ENCODE results near the gene LTB.

The LTB gene

GRCh38 chr6:31582230-31582643, at the start of gene LTB:
TSS of gene LTB (minus strand) at chr6:31582424. CDS start at chr6:31582417, 7 bp downstream.
- DNase-seq (ENCODE audit: low spot score): no peak

GRCh38 chr6:31631681-31632278, 49.6 kb upstream of the LTB start:
- no peak for DNase-seq (ENCODE audit: low spot score)

- DNase-seq (ENCODE audit: low spot score): no peak
Observed at GRCh38 chr6:31631209-31631608, 49.0 kb upstream of the LTB start.

GRCh38 chr6:31630177-31630934, 48.1 kb upstream of the LTB start:
- no peak for DNase-seq (ENCODE audit: low spot score)

GRCh38 chr6:31629014-31629413, 46.8 kb upstream of the LTB start:
- DNase-seq (ENCODE audit: low spot score): no peak

- no peak for DNase-seq (ENCODE audit: low spot score)
Observed at GRCh38 chr6:31627690-31628287, 45.6 kb upstream of the LTB start.

- no peak for DNase-seq (ENCODE audit: low spot score)
Observed at GRCh38 chr6:31626952-31627351, 44.7 kb upstream of the LTB start.

GRCh38 chr6:31624070-31624469, 41.8 kb upstream of the LTB start:
- DNase-seq (ENCODE audit: low spot score): no peak

GRCh38 chr6:31622684-31623091, 40.5 kb upstream of the LTB start:
- no peak for DNase-seq (ENCODE audit: low spot score)

GRCh38 chr6:31621991-31622390, 39.8 kb upstream of the LTB start:
- peak; percentile 49 for DNase-seq (ENCODE audit: low spot score)

GRCh38 chr6:31621320-31621939, 39.2 kb upstream of the LTB start:
- no peak for DNase-seq (ENCODE audit: low spot score)

- DNase-seq (ENCODE audit: low spot score): peak; percentile 83
Observed at GRCh38 chr6:31620586-31621319, 38.5 kb upstream of the LTB start, which contains the start of gene PRRC2A. TSS of gene PRRC2A (plus strand) at chr6:31620715. CDS start at chr6:31622790, 2,075 bp downstream.

- peak; percentile 98 for DNase-seq (ENCODE audit: low spot score)
Observed at GRCh38 chr6:31619805-31620585, 37.8 kb upstream of the LTB start.

GRCh38 chr6:31617010-31617409, 34.8 kb upstream of the LTB start:
- no peak for DNase-seq (ENCODE audit: low spot score)

- no peak for DNase-seq (ENCODE audit: low spot score)
Observed at GRCh38 chr6:31615748-31616147, 33.5 kb upstream of the LTB start.

- DNase-seq (ENCODE audit: low spot score): no peak
Observed at GRCh38 chr6:31614684-31615578, 32.7 kb upstream of the LTB start, which contains the start of gene AIF1. TSS of gene AIF1 (plus strand) at chr6:31615234. CDS start at chr6:31615330, 96 bp downstream.

GRCh38 chr6:31614075-31614619, 31.9 kb upstream of the LTB start:
- DNase-seq (ENCODE audit: low spot score): no peak

GRCh38 chr6:31610968-31611367, 28.7 kb upstream of the LTB start:
- no peak for DNase-seq (ENCODE audit: low spot score)

GRCh38 chr6:31609519-31610406, 27.5 kb upstream of the LTB start:
- no peak for DNase-seq (ENCODE audit: low spot score)
